HCT116 (cell line): ENCODE data around the gene DRGX. TPM values are rescaled to one million over a fixed set of nuclear protein-coding genes. Genes with fewer than 3 reads are reported as not detected.

Experiments used
- ATAC-seq: fragments of 200-7000 bp; cut with Tn5 transposase; 2 replicates; pipeline ENCODE4 v1.9.1; 2020; ENCODE audit warnings: mild to moderate bottlenecking, moderate library complexity
- BruUV-seq: library from RNA; stranded (reverse); fragments of 400-500 nt; replicated peaks from 2 replicates; lab custom pipeline; 2021; lab: Mats Ljungman, UMichigan
- CTCF ChIA-PET: fragments of 300-600 bp; sonication (Branson Sonifier 250); formaldehyde crosslinking; loops from one replicate; lab custom pipeline; 2021; ENCODE audit warnings: antibody characterized with exemption; lab: Charles Lee
- POLR2A ChIA-PET: fragments of 300-600, 350-600 bp; sonication (Branson Sonifier 250); formaldehyde crosslinking; loops from one replicate; lab custom pipeline; 2021; ENCODE audit warnings: antibody characterized with exemption; lab: Charles Lee
- RAD21 ChIA-PET, 2 experiments: fragments of 300-600 bp; sonication (Branson Sonifier 250); formaldehyde crosslinking; loops; one replicate each; lab custom pipeline; 2023; ENCODE audit warnings: low total read pairs in 2 of 2; ENCODE audit not compliant: uncharacterized antibody in 2 of 2, unreplicated experiment in 2 of 2, low non-redundant PET in 1 of 2; lab: Charles Lee
- DNase-seq: peaks from one replicate; pipeline ENCODE4 v3.0.0-alpha.2; 2010; ENCODE audit warnings: low read depth, low spot score
- H2AFZ ChIP-seq: fragments of 200-600 bp; shearing (Covaris generic), sonication (generic); 2 replicates; pipeline ENCODE4 v1.6.1; 2017; ENCODE audit warnings: low read depth, mixed run types, mixed read lengths, antibody characterized with exemption, low read length; ENCODE audit not compliant: poor library complexity, severe bottlenecking
- H3K27ac ChIP-seq: 2 replicates; pipeline ENCODE4 v1.5.1; 2012; ENCODE audit warnings: low read depth, low read length
- H3K27me3 ChIP-seq: fragments of 200-600 bp; sonication (generic); 2 replicates; pipeline ENCODE4 v1.6.1; 2016; ENCODE audit warnings: mixed run types, low read length, mixed read lengths; ENCODE audit not compliant: insufficient read depth
- H3K36me3 ChIP-seq, 2 experiments: fragments of 200-500 bp in 1 of 2; fragments of 200-600 bp in 1 of 2; sonication (Bioruptor generic) in 1 of 2; sonication (generic) in 1 of 2; 2 replicates each; pipeline versions ENCODE4 v1.5.1 to v1.6.1; 2014 to 2016; ENCODE audit warnings: low read length in 2 of 2, inconsistent platforms in 1 of 2, mixed read lengths in 1 of 2, mixed run types in 1 of 2; ENCODE audit not compliant: insufficient read depth in 2 of 2, control insufficient read depth in 1 of 2
- H3K4me1 ChIP-seq, 2 experiments: fragments of 200-600 bp in 1 of 2; sonication (generic) in 1 of 2; 2 replicates each; pipeline versions ENCODE4 v1.5.1 to v1.6.1; 2012 to 2017; ENCODE audit warnings: low read length in 2 of 2, inconsistent platforms in 1 of 2, mild to moderate bottlenecking in 1 of 2, mixed read lengths in 1 of 2, mixed run types in 1 of 2, moderate library complexity in 1 of 2; ENCODE audit not compliant: insufficient read depth in 2 of 2, control insufficient read depth in 1 of 2
- H3K4me2 ChIP-seq: fragments of 200-600 bp; sonication (generic); 2 replicates; pipeline ENCODE4 v1.6.1; 2017; ENCODE audit warnings: mixed run types, low read length, mixed read lengths
- H3K4me3 ChIP-seq, 2 experiments: fragments of 200-600 bp in 1 of 2; sonication (generic) in 1 of 2; replicated peaks in 1 of 2; 2 replicates each; pipeline ENCODE4 v1.5.1; 2011 to 2016; ENCODE audit warnings: low read length in 2 of 2, control low read depth in 1 of 2, low read depth in 1 of 2, mild to moderate bottlenecking in 1 of 2, mixed read lengths in 1 of 2, mixed run types in 1 of 2
- H3K79me2 ChIP-seq: fragments of 200-600 bp; sonication (generic); 2 replicates; pipeline ENCODE4 v1.6.1; 2017; ENCODE audit warnings: mild to moderate bottlenecking, mixed run types, low read length, moderate library complexity, mixed read lengths; ENCODE audit not compliant: insufficient read depth
- H3K9ac ChIP-seq: fragments of 200-600 bp; sonication (generic); 2 replicates; pipeline ENCODE4 v1.6.1; 2016; ENCODE audit warnings: low read length, mixed read lengths
- H3K9me2 ChIP-seq: fragments of 200-600 bp; sonication (generic), shearing (Covaris generic); 2 replicates; pipeline ENCODE4 v1.6.1; 2017; ENCODE audit warnings: mixed run types, mild to moderate bottlenecking, moderate library complexity; ENCODE audit not compliant: insufficient read depth
- H3K9me3 ChIP-seq, 2 experiments: fragments of 200-500 bp in 1 of 2; fragments of 200-600 bp in 1 of 2; sonication (Bioruptor generic) in 1 of 2; sonication (generic) in 1 of 2; 2 replicates each; pipeline ENCODE4 v1.6.1; 2014 to 2017; ENCODE audit warnings: low read length in 2 of 2, mixed read lengths in 2 of 2, inconsistent platforms in 1 of 2, low read depth in 1 of 2, mild to moderate bottlenecking in 1 of 2, mixed run types in 1 of 2, moderate library complexity in 1 of 2; ENCODE audit not compliant: control insufficient read depth in 1 of 2, insufficient read depth in 1 of 2
- H4K20me1 ChIP-seq: fragments of 200-600 bp; sonication (generic), shearing (Covaris generic); 2 replicates; pipeline ENCODE4 v1.6.1; 2017; ENCODE audit warnings: mixed run types, mild to moderate bottlenecking, moderate library complexity; ENCODE audit not compliant: insufficient read depth
- CBX3 ChIP-seq: IDR thresholded peaks from 2 replicates; pipeline ENCODE4 v1.6.1; 2012; ENCODE audit warnings: low read depth
- CEBPB ChIP-seq: IDR thresholded peaks from 2 replicates; pipeline ENCODE4 v1.6.1; 2012; ENCODE audit warnings: low read depth
- EGR1 ChIP-seq: IDR thresholded peaks from 2 replicates; pipeline ENCODE4 v1.6.1; 2012; ENCODE audit warnings: low read depth
- ELF1 ChIP-seq: IDR thresholded peaks from 2 replicates; pipeline ENCODE4 v1.6.1; 2012; ENCODE audit warnings: low read depth, borderline replicate concordance
- EZH2 ChIP-seq: fragments of 200-600 bp; sonication (generic); IDR thresholded peaks from 2 replicates; pipeline ENCODE4 v1.6.1; 2017; ENCODE audit warnings: antibody characterized with exemption, mixed run types
- JUND ChIP-seq: IDR thresholded peaks from 2 replicates; pipeline ENCODE4 v1.6.1; 2012
- POLR2A ChIP-seq: IDR thresholded peaks from 2 replicates; pipeline ENCODE4 v1.7.0; 2011; ENCODE audit warnings: borderline replicate concordance; ENCODE audit not compliant: insufficient read depth, insufficient read length; ENCODE audit errors: extremely low read depth
- POLR2AphosphoS5 ChIP-seq: IDR thresholded peaks from 2 replicates; pipeline ENCODE4 v1.6.1; 2011; ENCODE audit warnings: mild to moderate bottlenecking, low read depth, low read length, moderate library complexity
- SP1 ChIP-seq: IDR thresholded peaks from 2 replicates; pipeline ENCODE4 v1.6.1; 2012; ENCODE audit warnings: low read depth
- SRF ChIP-seq: IDR thresholded peaks from 2 replicates; pipeline ENCODE4 v1.6.1; 2012; ENCODE audit warnings: low read depth
- YY1 ChIP-seq: IDR thresholded peaks from 2 replicates; pipeline ENCODE4 v1.6.1; 2011; ENCODE audit warnings: low read length, low read depth, moderate library complexity, mild to moderate bottlenecking; ENCODE audit not compliant: insufficient replicate concordance; ENCODE audit errors: extremely low read depth
- ZNF274 ChIP-seq: fragments of 200-500 bp; sonication (Bioruptor generic); IDR thresholded peaks from 2 replicates; pipeline ENCODE4 v1.6.1; 2014; ENCODE audit warnings: mild to moderate bottlenecking, low read depth, low read length, inconsistent platforms
- intact Hi-C: fragments of 100-400 bp; cut with micrococcal nuclease; formaldehyde crosslinking; loops from 2 replicates; pipeline ENCODE4 v1.10.0; 2022
- total RNA-seq: library from RNA; stranded (reverse); gene quantifications from one replicate; pipeline ENCODE4 v1.2.1, GENCODE V29; 2021; ENCODE audit not compliant: unreplicated experiment
- TF ChIP-seq, protein P1 (sequence below): IDR thresholded peaks from 2 replicates; pipeline ENCODE4 v1.6.1; 2012
- TF ChIP-seq, protein P2 (sequence below): IDR thresholded peaks from 2 replicates; pipeline ENCODE4 v1.6.1; 2011; ENCODE audit warnings: mild to moderate bottlenecking, low read length, moderate library complexity; ENCODE audit not compliant: insufficient replicate concordance; ENCODE audit errors: extremely low read depth
- TF ChIP-seq, protein P3 (sequence below), 3 experiments: fragments of 200-600 bp in 1 of 3; sonication (generic) in 1 of 3; IDR thresholded peaks in 2 of 3; conservative IDR thresholded peaks in 1 of 3; 2 replicates each; pipeline ENCODE4 v1.5.1; 2012 to 2017; ENCODE audit warnings: low read depth in 2 of 3, low read length in 2 of 3, antibody characterized with exemption in 1 of 3, borderline replicate concordance in 1 of 3, control low read depth in 1 of 3, mild to moderate bottlenecking in 1 of 3, mixed read lengths in 1 of 3, mixed run types in 1 of 3, moderate library complexity in 1 of 3; ENCODE audit not compliant: insufficient read depth in 1 of 3
- TF ChIP-seq, protein P4 (sequence below): IDR thresholded peaks from 2 replicates; pipeline ENCODE4 v1.6.1; 2012; ENCODE audit warnings: low read depth

Gene DRGX
- total RNA-seq, 1 experiment from 2014 or later = not detected

DNA sequence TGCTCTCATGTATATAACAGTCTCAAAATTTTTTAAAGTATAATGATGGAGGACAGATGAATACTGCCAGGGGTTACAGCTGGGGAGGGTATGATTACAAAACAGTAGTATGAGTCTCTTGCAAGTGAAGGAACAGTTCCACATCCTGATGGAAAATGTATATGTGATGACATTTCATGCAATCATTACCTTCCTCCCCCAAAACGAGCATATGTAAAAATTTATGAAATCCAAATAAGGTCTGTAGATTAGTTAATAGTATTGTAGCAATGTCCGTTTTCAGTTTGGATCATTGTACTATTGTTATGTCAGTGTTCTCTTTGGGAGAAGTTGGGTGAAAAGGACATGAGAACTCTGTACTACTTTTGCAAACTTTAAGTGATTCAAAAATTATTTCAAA lies 38.0 kb downstream of the DRGX start (continued):
- TF ChIP-seq EGR1 = no peak
- TF ChIP-seq SRF = no peak
- no peak for TF ChIP-seq CBX3

DNA sequence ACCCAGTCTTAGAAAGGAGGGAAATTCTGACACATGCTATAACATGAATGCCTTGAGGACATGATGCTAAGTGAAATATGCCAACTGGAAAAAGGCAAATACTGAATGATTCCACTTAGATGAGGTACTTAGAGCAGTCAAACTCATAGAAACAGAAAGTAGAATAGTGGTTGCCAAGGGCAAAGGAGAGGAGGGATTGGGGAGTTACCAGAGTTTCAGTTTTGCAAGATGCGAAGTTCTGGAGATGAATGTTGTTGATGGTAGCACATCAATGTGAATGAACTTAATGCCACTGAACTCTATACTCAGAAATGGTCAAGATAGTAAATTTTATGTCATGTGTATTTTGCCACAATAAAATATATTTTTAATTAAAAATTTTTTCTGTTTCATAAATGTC lies 38.9 kb downstream of the DRGX start:
- Histone ChIP-seq H4K20me1 (no peaks in the 10 kb centered on the region), H3K4me3 (no peak overlapping the region), H3K9me2 (no peaks in the 10 kb centered on the region), H3K4me2 (no peak overlapping the region), H3K27ac (no peak overlapping the region), H3K79me2 (no peaks in the 10 kb centered on the region), H3K9me3 (no peaks in the 10 kb centered on the region), H3K27me3 (no peaks in the 10 kb centered on the region; the same call in 1 of the 2 replicates), H3K9ac (no peak overlapping the region)
- ATAC-seq = no peak
- CTCF ChIA-PET = no interaction called here
- POLR2A ChIA-PET = no interaction called here
- no TSS peak for BruUV-seq
- intact Hi-C loops = no loop called here
- TF ChIP-seq, protein P1, sequence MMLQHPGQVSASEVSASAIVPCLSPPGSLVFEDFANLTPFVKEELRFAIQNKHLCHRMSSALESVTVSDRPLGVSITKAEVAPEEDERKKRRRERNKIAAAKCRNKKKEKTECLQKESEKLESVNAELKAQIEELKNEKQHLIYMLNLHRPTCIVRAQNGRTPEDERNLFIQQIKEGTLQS = no peak
- no peak for TF ChIP-seq EZH2
- TF ChIP-seq POLR2A = no peak
- TF ChIP-seq, protein P2, sequence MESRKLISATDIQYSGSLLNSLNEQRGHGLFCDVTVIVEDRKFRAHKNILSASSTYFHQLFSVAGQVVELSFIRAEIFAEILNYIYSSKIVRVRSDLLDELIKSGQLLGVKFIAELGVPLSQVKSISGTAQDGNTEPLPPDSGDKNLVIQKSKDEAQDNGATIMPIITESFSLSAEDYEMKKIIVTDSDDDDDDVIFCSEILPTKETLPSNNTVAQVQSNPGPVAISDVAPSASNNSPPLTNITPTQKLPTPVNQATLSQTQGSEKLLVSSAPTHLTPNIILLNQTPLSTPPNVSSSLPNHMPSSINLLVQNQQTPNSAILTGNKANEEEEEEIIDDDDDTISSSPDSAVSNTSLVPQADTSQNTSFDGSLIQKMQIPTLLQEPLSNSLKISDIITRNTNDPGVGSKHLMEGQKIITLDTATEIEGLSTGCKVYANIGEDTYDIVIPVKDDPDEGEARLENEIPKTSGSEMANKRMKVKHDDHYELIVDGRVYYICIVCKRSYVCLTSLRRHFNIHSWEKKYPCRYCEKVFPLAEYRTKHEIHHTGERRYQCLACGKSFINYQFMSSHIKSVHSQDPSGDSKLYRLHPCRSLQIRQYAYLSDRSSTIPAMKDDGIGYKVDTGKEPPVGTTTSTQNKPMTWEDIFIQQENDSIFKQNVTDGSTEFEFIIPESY = no peak
- TF ChIP-seq ELF1 = no peak
- TF ChIP-seq POLR2AphosphoS5 = no peak
- no peak for TF ChIP-seq YY1
- no peak for TF ChIP-seq SP1
- TF ChIP-seq CEBPB = no peak
- TF ChIP-seq EGR1 = no peak
- no peak for TF ChIP-seq JUND
- no peak for TF ChIP-seq SRF
- no peak for TF ChIP-seq CBX3
- TF ChIP-seq ZNF274 = no peak
- TF ChIP-seq, protein P3, sequence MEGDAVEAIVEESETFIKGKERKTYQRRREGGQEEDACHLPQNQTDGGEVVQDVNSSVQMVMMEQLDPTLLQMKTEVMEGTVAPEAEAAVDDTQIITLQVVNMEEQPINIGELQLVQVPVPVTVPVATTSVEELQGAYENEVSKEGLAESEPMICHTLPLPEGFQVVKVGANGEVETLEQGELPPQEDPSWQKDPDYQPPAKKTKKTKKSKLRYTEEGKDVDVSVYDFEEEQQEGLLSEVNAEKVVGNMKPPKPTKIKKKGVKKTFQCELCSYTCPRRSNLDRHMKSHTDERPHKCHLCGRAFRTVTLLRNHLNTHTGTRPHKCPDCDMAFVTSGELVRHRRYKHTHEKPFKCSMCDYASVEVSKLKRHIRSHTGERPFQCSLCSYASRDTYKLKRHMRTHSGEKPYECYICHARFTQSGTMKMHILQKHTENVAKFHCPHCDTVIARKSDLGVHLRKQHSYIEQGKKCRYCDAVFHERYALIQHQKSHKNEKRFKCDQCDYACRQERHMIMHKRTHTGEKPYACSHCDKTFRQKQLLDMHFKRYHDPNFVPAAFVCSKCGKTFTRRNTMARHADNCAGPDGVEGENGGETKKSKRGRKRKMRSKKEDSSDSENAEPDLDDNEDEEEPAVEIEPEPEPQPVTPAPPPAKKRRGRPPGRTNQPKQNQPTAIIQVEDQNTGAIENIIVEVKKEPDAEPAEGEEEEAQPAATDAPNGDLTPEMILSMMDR (IDR thresholded peaks at IDR 0.05 in 2 of 3, conservative IDR thresholded peaks at IDR 0.05 in 1 of 3; ENCODE audit: borderline replicate concordance in 1 of 3, insufficient read depth in 1 of 3, low read depth in 2 of 3, low read length in 2 of 3) = no peak
- TF ChIP-seq, protein P4, sequence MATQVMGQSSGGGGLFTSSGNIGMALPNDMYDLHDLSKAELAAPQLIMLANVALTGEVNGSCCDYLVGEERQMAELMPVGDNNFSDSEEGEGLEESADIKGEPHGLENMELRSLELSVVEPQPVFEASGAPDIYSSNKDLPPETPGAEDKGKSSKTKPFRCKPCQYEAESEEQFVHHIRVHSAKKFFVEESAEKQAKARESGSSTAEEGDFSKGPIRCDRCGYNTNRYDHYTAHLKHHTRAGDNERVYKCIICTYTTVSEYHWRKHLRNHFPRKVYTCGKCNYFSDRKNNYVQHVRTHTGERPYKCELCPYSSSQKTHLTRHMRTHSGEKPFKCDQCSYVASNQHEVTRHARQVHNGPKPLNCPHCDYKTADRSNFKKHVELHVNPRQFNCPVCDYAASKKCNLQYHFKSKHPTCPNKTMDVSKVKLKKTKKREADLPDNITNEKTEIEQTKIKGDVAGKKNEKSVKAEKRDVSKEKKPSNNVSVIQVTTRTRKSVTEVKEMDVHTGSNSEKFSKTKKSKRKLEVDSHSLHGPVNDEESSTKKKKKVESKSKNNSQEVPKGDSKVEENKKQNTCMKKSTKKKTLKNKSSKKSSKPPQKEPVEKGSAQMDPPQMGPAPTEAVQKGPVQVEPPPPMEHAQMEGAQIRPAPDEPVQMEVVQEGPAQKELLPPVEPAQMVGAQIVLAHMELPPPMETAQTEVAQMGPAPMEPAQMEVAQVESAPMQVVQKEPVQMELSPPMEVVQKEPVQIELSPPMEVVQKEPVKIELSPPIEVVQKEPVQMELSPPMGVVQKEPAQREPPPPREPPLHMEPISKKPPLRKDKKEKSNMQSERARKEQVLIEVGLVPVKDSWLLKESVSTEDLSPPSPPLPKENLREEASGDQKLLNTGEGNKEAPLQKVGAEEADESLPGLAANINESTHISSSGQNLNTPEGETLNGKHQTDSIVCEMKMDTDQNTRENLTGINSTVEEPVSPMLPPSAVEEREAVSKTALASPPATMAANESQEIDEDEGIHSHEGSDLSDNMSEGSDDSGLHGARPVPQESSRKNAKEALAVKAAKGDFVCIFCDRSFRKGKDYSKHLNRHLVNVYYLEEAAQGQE = no peak
- TF ChIP-seq, all 23 proteins: peak for 0
- no peak for DNase-seq
- H2AFZ ChIP-seq = no peak overlapping the region
- no peaks in the 10 kb centered on the region for H3K36me3 ChIP-seq
- H3K4me1 ChIP-seq = no peaks in the 10 kb centered on the region; a peak in 1 of 4 replicates
- RAD21 ChIA-PET = no interaction called here
